Nucleus accumbens (tissue), 56 donors: Measurements from ENCODE around the gene CAMK2N2.

Source experiments
- DNase-seq, 56 donors: peaks; one replicate each; lab custom pipeline; 2025; lab: John Stamatoyannopoulos, UW

Gene CAMK2N2

DNA sequence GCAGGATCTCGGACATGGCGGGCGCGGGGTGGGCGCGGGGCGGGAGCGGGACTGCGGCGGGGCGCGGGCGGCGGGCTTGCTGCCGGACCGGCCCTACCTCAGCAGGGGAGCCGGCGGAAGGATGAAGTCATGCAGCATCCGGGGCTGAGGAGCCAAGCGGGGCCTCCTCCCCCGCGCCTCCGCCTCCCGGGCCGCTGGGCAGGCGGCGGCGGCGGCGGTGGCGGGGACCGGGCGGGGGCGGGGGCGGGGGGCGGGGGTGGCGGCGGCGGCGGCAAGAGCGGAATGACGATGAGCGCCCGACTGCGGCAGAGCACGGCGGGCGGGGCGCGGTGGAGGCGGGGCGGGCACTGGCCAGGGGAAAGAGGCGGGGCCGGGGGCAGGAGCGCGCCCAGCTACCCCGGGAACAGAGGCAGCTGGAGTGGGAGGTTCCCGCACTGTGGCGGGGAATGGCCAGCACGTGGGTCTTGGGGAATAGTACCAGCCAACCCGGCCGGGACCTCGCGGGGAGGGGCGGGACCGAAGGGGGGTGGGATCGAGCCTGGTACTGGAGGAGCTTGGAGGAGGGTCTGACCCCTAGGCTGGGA is at the start of gene CAMK2N2:
Gene CAMK2N2, minus strand, starts transcription at position 284 of the 584 bp plus-strand sequence. Its CDS starts 268 bp downstream, at position 16.
- peak in 34 of 56 donors; percentile 13 to 79 (median 44) for DNase-seq

DNA sequence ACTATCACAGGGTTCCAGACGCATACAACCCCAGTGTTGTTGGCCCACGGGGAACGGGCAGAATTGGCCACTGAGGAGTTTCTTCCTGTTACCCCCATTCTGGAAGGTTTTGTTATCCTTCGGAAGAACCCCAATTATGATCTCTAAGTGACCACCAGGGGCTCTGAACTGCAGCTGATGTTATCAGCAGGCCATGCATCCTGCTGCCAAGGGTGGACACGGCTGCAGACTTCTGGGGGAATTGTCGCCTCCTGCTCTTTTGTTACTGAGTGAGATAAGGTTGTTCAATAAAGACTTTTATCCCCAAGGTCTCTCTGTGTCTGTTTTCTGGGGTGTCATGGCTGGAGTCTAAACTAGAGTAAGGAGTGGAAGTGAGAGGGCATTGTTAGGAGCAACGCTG is 47.4 kb upstream of the CAMK2N2 start:
- no peak for DNase-seq

DNA sequence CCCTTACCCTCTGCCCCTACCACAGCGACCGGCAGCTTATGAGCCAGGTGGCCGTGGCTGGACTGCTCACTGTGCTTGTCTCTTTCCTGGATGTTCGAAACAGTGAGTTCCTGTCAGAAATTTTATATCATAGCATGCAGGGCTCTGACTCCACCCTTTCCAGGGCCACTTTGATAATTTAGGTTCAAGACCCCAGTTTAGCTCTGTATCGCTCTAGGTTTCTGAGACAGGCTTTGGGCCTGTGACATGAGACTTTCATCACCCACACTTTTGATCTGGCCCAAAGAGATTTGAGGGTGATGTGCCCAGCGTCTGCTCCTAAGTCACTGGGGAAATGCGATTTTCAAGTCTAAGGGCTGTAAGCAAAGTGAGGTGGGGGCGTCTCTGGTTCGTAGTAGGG is 46.6 kb upstream of the CAMK2N2 start:
- DNase-seq, result no peak

DNA sequence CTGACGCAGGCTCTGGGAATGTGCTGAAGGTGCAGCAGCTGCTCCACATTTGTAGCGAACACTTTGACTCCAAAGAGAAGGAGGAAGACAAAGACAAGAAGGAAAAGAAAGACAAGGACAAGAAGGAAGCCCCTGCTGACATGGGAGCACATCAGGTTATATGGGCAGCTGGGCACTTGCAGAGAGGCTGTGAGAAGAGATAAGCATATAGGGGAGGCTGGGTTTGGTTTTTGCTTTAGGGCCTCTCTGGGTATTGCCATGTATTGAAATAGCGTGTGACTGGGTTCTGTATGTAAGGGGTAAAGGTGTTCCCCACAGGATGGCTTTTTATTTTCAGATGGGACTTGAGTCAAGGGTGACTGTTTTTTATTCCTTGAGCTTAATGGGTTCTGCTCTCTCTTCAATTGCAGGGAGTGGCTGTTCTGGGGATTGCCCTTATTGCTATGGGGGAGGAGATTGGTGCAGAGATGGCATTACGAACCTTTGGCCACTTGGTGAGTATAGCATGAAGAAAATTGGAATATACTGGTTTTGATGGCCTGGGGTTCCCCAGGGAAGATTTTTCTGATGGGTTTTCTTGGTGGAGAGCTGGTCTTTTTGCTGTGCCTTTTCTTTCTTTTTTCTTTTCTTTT is 45.1 kb upstream of the CAMK2N2 start:
- no peak for DNase-seq

DNA sequence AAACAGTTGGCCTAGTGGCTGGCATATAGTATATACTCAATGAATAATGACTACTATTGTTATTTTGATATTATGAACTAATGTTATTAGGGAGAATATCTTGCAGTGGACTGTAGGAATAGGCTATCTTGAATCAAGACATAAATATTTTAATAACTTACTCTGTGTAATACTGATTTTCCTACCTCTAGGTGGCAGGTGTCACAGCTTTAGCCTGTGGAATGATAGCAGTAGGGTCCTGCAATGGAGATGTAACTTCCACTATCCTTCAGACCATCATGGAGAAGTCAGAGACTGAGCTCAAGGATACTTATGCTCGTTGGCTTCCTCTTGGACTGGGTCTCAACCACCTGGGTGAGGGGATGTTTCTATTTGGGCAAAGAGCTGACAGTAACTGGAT is 44.2 kb upstream of the CAMK2N2 start:
- no peak for DNase-seq

DNA sequence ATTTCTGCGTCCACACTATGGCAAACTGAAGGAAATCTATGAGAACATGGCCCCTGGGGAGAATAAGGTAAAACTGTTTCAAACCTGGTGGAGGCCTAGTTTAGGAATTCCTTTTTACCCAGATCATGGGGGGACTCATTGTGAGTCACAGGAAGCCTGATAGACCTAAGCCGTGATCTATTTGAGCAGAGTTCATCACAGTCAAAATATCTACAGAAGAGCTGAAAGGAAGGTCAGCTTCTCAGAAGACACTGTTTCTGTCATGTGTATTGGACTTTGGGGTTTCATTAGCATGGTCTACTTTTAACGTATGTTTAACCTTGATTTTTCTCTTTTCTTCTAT is 39.0 kb upstream of the CAMK2N2 start:
- DNase-seq, result no peak

DNA sequence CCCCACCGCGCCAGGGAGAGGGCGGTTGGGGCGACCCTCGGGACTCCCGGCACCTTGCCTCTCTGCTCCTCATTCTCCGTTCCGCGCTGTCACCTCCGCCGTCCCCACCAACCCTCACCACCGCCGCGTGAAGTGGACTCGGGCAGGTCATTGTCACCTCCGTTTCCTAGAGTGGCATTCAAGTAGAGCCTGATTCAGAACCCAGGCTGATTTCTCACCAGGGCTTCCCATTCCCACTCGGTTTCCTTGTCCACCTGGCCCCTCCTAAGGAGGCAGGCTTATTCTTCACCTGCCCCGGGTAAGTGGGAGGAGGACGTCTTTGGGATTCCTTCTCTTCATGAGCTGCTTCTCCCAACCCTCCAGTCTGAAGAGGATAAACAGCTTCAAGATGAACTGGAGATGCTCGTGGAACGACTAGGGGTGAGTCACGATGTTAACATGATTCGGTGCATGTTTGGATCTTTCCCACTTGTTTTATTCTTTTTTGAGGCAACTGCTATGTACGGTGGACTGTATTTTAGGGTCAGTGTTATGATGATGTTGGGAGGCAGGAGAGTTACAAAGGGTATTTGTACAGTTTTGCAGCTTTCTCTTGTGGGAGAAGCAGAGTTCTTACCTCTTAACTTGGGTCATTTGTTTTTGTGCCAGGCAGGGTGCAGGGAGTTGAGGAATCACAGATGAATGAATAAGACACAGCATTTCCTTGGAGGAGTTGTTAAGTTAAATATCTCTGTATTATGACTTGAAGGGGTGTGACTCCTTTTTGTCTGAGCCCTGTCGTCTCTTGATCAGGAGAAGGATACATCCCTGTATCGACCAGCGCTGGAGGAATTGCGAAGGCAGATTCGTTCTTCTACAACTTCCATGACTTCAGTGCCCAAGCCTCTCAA is 38.4 kb upstream of the CAMK2N2 start:
- DNase-seq, result no peak

DNA sequence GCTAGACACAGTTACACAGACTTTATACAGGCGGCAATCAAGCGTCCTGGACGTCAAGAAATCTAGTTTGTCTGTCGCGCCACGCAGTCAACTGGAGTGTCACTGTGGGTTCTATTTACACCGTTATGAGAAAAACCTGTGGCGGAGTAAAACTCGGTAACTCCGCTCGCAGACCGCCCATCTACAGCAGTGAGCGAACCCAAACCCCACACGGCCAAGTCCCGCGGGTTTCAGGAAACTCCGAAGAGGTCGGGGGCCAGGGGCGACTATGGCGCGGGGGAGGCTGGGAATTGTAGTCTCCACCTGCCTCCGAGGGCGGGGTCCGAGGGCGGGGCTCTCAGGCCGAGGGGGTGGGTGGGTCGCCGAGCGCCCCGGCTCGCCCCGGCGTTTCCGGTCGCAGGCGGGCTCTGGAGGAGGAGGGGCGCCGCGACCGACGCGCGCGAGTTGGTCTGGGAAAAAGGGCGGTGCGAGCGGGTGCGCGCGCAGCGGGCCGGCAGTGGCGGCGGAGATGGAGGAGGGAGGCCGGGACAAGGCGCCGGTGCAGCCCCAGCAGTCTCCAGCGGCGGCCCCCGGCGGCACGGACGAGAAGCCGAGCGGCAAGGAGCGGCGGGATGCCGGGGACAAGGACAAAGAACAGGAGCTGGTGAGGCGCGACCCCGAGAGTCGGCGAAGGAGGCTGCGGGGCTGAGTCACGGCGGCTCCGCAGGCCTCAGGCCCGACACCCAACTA is 37.6 kb upstream of the CAMK2N2 start, which contains the start of gene PSMD2:
Gene PSMD2, plus strand, starts transcription at position 483 of the 729 bp plus-strand sequence. Its CDS starts 26 bp downstream, at position 509.
- peak; percentile 64 to 99 (median 95) for DNase-seq

DNA sequence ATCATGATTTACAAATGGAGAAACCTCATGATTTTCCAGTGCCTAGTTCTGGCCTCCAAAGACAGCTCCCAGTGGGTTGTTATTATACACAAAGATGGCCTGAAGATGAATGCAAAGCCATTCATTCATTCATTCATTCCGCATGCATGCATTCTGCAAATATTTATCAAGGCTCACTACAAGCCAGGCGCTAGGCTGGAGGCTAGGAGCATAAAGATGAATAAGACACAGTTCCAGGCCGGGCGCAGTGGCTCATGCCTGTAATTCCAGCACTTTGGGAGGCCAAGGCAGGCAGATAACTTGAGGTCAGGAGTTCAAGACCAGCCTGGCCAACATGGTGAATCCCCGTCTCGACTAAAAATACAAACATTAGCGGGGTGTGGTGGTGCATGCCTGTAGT is 35.3 kb upstream of the CAMK2N2 start:
- no peak for DNase-seq

DNA sequence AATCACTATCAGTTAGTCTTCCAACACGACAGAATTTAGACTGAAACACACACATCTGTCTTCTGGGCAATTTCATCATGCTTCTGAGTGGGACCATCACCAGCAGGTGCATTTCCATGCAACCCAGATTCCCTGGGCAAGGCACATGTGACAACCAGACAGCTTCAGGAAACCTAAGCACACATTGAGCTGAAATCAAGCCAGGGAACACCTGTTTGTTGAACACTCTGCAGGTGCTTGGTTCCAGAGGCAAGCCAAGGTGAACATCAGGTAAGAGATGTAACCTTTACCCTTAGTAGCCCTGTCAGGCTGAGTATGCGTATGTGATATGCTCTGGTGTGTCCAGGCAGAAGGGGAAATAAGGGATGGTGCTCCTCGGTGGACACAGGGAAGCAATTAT is 34.4 kb upstream of the CAMK2N2 start:
- DNase-seq, result no peak

DNA sequence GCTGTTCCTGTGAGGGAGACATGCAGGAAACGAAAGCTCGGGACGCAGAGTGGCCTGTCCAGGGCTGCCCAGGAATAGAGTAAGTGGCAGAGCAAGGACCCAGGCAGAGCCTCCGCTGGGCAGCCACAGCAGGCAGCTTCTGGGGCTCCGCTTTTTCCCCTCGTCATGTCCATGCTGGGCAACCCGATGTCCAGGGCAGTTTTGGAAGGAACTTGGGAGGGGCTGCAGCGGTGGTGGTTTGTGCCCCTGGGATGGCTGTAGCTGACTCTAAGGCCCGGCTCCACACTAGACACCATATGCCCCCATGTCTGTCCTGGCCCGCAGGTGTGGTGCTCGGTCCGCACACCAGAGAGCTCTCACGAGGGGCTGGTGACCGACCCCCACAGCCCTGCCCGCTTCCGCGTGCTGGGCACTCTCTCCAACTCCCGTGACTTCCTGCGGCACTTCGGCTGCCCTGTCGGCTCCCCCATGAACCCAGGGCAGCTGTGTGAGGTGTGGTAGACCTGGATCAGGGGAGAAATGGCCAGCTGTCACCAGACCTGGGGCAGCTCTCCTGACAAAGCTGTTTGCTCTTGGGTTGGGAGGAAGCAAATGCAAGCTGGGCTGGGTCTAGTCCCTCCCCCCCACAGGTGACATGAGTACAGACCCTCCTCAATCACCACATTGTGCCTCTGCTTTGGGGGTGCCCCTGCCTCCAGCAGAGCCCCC is 30.5 kb upstream of the CAMK2N2 start:
- no peak for DNase-seq

DNA sequence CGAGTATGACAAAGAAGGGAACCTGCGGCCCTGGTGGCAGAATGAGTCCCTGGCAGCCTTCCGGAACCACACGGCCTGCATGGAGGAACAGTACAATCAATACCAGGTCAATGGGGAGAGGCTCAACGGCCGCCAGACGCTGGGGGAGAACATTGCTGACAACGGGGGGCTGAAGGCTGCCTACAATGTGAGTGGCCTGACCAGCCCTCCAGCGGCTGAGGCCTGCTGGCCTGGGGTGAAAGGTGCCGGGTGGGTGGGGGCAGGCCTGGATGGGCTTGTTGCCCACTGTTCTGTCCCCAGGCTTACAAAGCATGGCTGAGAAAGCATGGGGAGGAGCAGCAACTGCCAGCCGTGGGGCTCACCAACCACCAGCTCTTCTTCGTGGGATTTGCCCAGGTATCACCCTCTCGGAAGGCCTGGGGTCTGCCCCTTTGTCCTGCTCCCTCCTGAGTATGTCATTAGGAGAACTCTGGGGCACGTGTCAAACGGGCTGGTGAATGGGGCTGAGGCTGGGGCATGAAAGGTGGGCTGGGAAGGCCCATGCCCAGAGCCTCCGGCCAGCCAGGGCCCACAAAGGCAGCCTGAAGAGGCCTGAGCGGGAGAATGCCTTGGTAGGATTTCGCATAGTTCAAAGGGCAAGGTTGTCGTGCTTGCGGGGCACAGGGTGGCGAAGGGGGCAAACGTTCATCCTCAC is 29.8 kb upstream of the CAMK2N2 start:
- DNase-seq, result no peak

DNA sequence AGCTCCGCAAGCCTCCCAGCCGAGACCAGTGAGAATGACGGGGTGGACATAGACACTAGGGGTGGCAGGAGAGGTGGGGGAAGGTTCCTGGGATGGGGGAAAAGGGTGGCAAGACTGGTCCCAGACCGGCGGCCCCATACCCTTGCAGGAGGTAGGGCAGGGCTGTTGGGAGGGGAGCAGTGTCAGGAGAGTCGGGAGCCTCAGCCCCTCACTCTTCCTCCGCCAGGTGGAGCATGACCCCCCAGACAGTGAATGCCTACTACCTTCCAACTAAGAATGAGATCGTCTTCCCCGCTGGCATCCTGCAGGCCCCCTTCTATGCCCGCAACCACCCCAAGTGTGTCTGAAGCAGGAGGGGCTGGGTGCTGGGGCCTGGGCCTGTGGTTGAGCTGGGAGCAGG is 29.0 kb upstream of the CAMK2N2 start:
- no peak for DNase-seq

DNA sequence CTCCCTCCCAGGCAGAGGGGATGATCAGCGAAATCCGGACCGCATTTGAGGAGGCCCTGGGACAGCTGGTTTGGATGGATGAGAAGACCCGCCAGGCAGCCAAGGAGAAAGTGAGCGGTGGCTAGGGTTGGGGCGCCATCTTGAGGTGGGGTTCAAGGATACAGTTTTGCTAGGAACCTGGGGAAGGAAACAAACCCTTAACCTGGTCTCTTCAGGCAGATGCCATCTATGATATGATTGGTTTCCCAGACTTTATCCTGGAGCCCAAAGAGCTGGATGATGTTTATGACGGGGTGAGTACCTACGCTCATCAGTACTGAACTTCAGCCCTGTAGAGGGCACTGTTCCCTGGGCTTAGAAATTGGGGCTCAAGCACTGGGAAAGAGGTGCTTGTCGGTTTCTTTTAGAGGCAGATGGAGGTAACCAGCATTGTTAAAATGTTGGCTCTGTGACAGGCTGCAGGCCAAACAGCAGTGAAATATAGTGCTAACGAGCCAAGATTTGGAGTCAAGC is 28.1 kb upstream of the CAMK2N2 start:
- DNase-seq, result peak in 31 of 56 donors; percentile 2 to 66 (median 17)

DNA sequence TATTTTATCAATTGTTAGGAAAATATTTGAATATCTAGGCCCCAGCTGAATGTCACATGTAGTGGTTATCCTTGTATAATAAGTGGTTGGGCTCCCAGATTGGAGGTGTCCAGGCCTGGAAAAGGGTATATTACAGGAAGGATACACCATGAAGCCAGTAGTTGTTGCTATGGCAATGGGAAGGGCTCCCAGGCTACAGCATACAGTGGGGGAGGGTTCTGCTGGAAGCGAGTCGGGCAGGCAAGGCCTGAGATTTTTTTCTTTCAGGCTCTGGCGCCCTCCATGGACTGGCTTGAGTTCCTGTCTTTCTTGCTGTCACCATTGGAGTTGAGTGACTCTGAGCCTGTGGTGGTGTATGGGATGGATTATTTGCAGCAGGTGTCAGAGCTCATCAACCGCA is 23.3 kb upstream of the CAMK2N2 start:
- peak in 30 of 56 donors; percentile 5 to 56 (median 23) for DNase-seq

DNA sequence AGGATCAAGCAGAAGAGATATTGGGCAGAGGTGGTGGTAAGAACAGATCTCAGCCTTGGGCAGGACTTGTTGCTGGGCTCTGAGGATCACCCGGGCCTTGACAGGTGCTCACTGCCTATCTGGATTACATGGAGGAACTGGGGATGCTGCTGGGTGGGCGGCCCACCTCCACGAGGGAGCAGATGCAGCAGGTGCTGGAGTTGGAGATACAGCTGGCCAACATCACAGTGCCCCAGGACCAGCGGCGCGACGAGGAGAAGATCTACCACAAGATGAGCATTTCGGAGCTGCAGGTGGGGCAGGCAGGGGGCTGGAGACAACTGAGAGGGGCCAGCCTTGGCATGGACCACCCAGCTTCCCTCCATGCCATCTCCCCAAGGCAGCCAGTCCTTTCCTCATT is 22.3 kb upstream of the CAMK2N2 start:
- DNase-seq, result no peak

DNA sequence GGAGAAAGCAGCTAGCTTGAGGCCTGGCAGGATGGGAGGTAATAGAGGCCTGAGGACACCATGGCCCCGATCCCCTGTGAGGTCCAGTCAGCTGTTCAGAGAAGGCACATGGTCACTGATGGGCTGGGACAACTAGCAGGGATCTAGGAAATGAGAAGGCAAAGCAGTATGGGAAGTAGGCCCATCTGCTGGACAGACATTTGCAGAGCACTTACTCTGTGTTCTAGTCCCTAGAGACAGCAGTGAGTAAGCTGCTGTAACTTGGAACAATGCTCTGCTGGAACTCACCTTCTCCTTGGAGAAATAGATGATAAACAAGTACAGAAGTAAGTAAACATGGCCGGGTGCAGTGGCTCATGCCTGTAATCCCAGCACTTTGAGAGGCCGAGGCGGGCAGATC is 21.6 kb upstream of the CAMK2N2 start:
- DNase-seq, result no peak

DNA sequence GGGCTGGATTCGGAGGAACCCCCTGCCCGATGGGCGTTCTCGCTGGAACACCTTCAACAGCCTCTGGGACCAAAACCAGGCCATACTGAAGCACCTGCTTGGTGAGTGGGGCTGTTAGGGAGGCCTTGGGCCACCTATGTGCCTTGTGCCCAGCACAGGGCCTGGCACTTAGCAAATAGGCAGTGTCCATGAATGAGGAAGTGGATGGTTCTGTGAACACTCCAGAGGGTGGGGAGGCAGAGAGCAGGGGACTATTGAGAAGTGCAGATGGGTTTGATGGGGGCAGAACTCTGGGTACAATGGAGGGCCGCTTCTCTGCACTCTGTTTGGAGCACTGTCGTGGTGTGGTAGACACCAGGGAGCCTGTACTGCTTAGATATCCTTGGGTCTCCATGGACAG is 16.0 kb upstream of the CAMK2N2 start:
- DNase-seq, result no peak
